ENCODE data around the gene DSG1.
"Not testable (repeated sequence)": the region's sequence is repeated elsewhere in the genome, so short reads cannot be mapped to it uniquely, and the experiment has no call there.

The DSG1 gene
- long read RNA-seq, donor 1, result 0 reads
- long read RNA-seq, donor 2, result 0 reads
- long read RNA-seq, donor 3, result 0 reads
- long read RNA-seq, donor 4, result 0 reads
- long read RNA-seq, donor 5, result 0 reads
- long read RNA-seq, donor 6, result 0 reads
- long read RNA-seq, donor 7, result 0 reads
- long read RNA-seq, donor 8, result 0 reads

- no peak for DNase-seq
Measured at GRCh38 chr18:31317860-31318259, at the start of gene DSG1. DSG1 (plus strand) TSS chr18:31318160; CDS start chr18:31318301, 141 bp downstream.

GRCh38 chr18:31268985-31269406 is 49.0 kb upstream of the DSG1 start:
- DNase-seq, result no peak

- DNase-seq, result no peak
Measured at GRCh38 chr18:31269566-31269965, 48.4 kb upstream of the DSG1 start.

- no peak for DNase-seq
Measured at GRCh38 chr18:31270578-31270977, 47.4 kb upstream of the DSG1 start.

- DNase-seq, result no peak
Measured at GRCh38 chr18:31273812-31274527, 44.0 kb upstream of the DSG1 start.

GRCh38 chr18:31274931-31275330 is 43.0 kb upstream of the DSG1 start:
- DNase-seq, result no peak

- DNase-seq, result no peak
Measured at GRCh38 chr18:31275722-31276463, 42.1 kb upstream of the DSG1 start.

- DNase-seq, result no peak
Measured at GRCh38 chr18:31278609-31279071, 39.3 kb upstream of the DSG1 start.

GRCh38 chr18:31280502-31280901 is 37.5 kb upstream of the DSG1 start:
- no peak for DNase-seq

- DNase-seq, result no peak
Measured at GRCh38 chr18:31281437-31281836, 36.5 kb upstream of the DSG1 start.

- DNase-seq, result not testable (repeated sequence)
Measured at GRCh38 chr18:31289446-31289845, 28.5 kb upstream of the DSG1 start.

- DNase-seq, result no peak
Measured at GRCh38 chr18:31291688-31292087, 26.3 kb upstream of the DSG1 start.

GRCh38 chr18:31294199-31294747 is 23.7 kb upstream of the DSG1 start:
- no peak for DNase-seq

- DNase-seq, result no peak
Measured at GRCh38 chr18:31297248-31297647, 20.7 kb upstream of the DSG1 start.

GRCh38 chr18:31301201-31301655 is 16.7 kb upstream of the DSG1 start:
- DNase-seq, result no peak

- DNase-seq, result no peak
Measured at GRCh38 chr18:31302991-31303390, 15.0 kb upstream of the DSG1 start.

- DNase-seq, result no peak
Measured at GRCh38 chr18:31303771-31304170, 14.2 kb upstream of the DSG1 start.

GRCh38 chr18:31309115-31309514 is 8.8 kb upstream of the DSG1 start:
- no peak for DNase-seq

GRCh38 chr18:31316974-31317373 is 986 bp upstream of the DSG1 start:
- DNase-seq, result no peak

GRCh38 chr18:31321719-31322118 is 3.8 kb downstream of the DSG1 start:
- DNase-seq, result no peak

GRCh38 chr18:31325051-31325450 is 7.1 kb downstream of the DSG1 start:
- no peak for DNase-seq

GRCh38 chr18:31329787-31330438 is 12.0 kb downstream of the DSG1 start:
- no peak for DNase-seq

GRCh38 chr18:31343454-31343853 is 25.5 kb downstream of the DSG1 start:
- no peak for DNase-seq

Measured in right kidney (tissue), 9 donors.